ENCODE measurements around the gene ARHGAP24. TPM values are rescaled to one million over a fixed set of nuclear protein-coding genes. Genes with fewer than 3 reads are reported as not detected.

Gene ARHGAP24
- total and polyA plus RNA-seq, 2 of the 13 experiments (the other 11 are each of a cell fraction or from before 2014, with no cell fraction given), result 0.07 to 0.55 TPM

DNA sequence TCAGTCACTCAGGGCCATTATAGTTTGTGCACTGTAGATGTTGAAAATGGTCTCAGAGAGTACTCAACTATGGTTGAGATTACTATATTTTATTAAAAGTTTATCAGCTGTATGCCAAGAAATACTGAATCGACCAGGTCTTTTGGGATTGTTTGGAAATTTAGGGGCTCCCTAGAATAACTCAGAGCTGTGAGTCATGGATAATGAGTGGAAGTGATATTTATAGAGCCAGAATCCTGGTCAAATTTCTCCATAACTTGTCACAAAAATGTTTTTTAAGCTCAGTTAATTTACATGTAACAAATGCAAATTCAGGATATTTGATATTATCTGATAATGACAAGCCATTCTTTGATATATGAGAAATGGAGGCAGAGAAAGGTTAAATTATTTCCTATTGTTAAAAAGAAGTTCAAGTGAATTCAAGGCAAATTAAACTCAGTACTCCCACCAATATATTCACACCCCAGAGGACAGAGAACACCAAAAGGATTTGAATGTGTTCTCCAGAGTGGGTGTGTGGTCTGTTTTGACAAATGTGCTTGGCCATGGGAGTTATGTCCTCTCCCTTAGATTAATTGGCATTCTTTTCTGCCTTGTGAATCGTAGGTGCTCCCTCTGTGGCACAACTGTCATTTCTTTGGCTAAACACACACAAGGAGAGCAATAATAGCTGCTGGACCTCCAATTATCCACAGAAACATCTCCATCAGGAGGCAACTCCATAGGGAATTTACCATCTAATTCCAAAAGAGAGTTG is 37.7 kb downstream of the ARHGAP24 start:
- ATAC-seq, result no peak
- no peak for DNase-seq (ENCODE audit: low spot score)
- H2AFZ ChIP-seq (ENCODE audit: low read length), result no peak overlapping the region
- H3K36me3 ChIP-seq (replicated peaks in 1 of 2; ENCODE audit: control insufficient read depth in 1 of 2, insufficient read depth in 2 of 2, low read length in 2 of 2), result no peaks in the 10 kb centered on the region
- no peak overlapping the region for H3K27ac ChIP-seq (ENCODE audit: extremely low read length, insufficient read depth, low read length)
- H3K27me3 ChIP-seq (ENCODE audit: control insufficient read depth in 1 of 2, insufficient read depth in 2 of 2, low read length in 2 of 2), result no peaks in the 10 kb centered on the region
- FAIRE-seq, result no peak
- H3K4me2 ChIP-seq (ENCODE audit: low read depth, low read length), result no peak overlapping the region
- H4K20me1 ChIP-seq (ENCODE audit: insufficient read depth, low read length), result no peaks in the 10 kb centered on the region
- no peak overlapping the region for H3K4me3 ChIP-seq (replicated peaks in 1 of 3; ENCODE audit: insufficient read depth in 1 of 3, low read depth in 2 of 3, low read length in 3 of 3)
- H3K79me2 ChIP-seq (ENCODE audit: insufficient read depth, low read length), result no peaks in the 10 kb centered on the region
- POLR2A ChIA-PET, result no interaction called here
- in situ Hi-C loops (cut with HindIII; ENCODE audit: extremely low pct_ligation_motif_present, low pct_unique_long_range_greater_than_20kb) (no loop called here), intact Hi-C loops (cut with micrococcal nuclease; ENCODE audit: unreplicated experiment) (loop anchor here (5.0 kb wide), 1 partner anchor 35 kb away; the partner anchor contains the start of gene ARHGAP24)
- WGBS (ENCODE audit: low lambda C conversion rate), result 2% methylated on average over 2 of the region's 2 CpGs
- no TSS peak for BruUV-seq (replicated peaks)
- no peaks in the 10 kb centered on the region for H3K9me3 ChIP-seq (ENCODE audit: low read length)
- H3K9ac ChIP-seq (ENCODE audit: insufficient read depth, low read depth, low read length), result no peak overlapping the region
- peaks cover 8% of the 10 kb centered on the region for H3K4me1 ChIP-seq (ENCODE audit: insufficient read depth, low read length)
- CTCF ChIA-PET (ENCODE audit: low intra/inter-chr PET ratio, low total read pairs), result no interaction called here
- TF ChIP-seq NFIB (CRISPR knock-in tag; IDR thresholded peaks at IDR 0.05; ENCODE audit: borderline replicate concordance) (no peak), PAWR (CRISPR knock-in tag; IDR thresholded peaks at IDR 0.05; ENCODE audit: borderline replicate concordance) (no peak), ZNF652 (CRISPR knock-in tag; IDR thresholded peaks at IDR 0.05; ENCODE audit: borderline replicate concordance, low read depth) (no peak), KLF15 (CRISPR knock-in tag; IDR thresholded peaks at IDR 0.05; ENCODE audit: borderline replicate concordance) (no peak), LCORL (IDR thresholded peaks at IDR 0.05) (no peak), LCORL (CRISPR knock-in tag; IDR thresholded peaks at IDR 0.05) (no peak), ARNT2 (CRISPR knock-in tag; IDR thresholded peaks at IDR 0.05; ENCODE audit: low read depth) (no peak), PHF20 (CRISPR knock-in tag; IDR thresholded peaks at IDR 0.05) (no peak), TBL1XR1 (IDR thresholded peaks at IDR 0.05; ENCODE audit: borderline replicate concordance, low read length, partially characterized antibody) (no peak), ZNF75D (CRISPR knock-in tag; IDR thresholded peaks at IDR 0.05; ENCODE audit: borderline replicate concordance) (no peak), MAFK (conservative IDR thresholded peaks at IDR 0.05 in 1 of 2, IDR thresholded peaks at IDR 0.05 in 1 of 2; ENCODE audit: low read length in 2 of 2) (no peak)
- TF ChIP-seq, protein P1, sequence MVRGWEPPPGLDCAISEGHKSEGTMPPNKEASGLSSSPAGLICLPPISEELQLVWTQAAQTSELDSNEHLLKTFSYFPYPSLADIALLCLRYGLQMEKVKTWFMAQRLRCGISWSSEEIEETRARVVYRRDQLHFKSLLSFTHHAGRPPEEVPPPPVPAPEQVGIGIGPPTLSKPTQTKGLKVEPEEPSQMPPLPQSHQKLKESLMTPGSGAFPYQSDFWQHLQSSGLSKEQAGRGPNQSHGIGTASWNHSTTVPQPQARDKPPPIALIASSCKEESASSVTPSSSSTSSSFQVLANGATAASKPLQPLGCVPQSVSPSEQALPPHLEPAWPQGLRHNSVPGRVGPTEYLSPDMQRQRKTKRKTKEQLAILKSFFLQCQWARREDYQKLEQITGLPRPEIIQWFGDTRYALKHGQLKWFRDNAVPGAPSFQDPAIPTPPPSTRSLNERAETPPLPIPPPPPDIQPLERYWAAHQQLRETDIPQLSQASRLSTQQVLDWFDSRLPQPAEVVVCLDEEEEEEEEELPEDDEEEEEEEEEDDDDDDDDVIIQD (CRISPR knock-in tag; IDR thresholded peaks at IDR 0.05; ENCODE audit: low read depth), result no peak
- TF ChIP-seq, protein P2, sequence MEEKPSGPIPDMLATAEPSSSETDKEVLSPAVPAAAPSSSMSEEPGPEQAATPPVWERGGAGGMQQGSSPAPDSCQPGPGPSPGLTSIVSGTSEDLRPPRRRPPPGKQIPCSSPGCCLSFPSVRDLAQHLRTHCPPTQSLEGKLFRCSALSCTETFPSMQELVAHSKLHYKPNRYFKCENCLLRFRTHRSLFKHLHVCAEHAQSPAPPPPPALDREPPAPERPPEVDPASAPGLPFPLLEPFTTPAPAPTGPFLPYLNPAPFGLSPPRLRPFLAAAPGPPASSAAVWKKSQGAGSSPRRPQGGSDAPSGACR (CRISPR knock-in tag; IDR thresholded peaks at IDR 0.05), result no peak
- TF ChIP-seq, protein P3, sequence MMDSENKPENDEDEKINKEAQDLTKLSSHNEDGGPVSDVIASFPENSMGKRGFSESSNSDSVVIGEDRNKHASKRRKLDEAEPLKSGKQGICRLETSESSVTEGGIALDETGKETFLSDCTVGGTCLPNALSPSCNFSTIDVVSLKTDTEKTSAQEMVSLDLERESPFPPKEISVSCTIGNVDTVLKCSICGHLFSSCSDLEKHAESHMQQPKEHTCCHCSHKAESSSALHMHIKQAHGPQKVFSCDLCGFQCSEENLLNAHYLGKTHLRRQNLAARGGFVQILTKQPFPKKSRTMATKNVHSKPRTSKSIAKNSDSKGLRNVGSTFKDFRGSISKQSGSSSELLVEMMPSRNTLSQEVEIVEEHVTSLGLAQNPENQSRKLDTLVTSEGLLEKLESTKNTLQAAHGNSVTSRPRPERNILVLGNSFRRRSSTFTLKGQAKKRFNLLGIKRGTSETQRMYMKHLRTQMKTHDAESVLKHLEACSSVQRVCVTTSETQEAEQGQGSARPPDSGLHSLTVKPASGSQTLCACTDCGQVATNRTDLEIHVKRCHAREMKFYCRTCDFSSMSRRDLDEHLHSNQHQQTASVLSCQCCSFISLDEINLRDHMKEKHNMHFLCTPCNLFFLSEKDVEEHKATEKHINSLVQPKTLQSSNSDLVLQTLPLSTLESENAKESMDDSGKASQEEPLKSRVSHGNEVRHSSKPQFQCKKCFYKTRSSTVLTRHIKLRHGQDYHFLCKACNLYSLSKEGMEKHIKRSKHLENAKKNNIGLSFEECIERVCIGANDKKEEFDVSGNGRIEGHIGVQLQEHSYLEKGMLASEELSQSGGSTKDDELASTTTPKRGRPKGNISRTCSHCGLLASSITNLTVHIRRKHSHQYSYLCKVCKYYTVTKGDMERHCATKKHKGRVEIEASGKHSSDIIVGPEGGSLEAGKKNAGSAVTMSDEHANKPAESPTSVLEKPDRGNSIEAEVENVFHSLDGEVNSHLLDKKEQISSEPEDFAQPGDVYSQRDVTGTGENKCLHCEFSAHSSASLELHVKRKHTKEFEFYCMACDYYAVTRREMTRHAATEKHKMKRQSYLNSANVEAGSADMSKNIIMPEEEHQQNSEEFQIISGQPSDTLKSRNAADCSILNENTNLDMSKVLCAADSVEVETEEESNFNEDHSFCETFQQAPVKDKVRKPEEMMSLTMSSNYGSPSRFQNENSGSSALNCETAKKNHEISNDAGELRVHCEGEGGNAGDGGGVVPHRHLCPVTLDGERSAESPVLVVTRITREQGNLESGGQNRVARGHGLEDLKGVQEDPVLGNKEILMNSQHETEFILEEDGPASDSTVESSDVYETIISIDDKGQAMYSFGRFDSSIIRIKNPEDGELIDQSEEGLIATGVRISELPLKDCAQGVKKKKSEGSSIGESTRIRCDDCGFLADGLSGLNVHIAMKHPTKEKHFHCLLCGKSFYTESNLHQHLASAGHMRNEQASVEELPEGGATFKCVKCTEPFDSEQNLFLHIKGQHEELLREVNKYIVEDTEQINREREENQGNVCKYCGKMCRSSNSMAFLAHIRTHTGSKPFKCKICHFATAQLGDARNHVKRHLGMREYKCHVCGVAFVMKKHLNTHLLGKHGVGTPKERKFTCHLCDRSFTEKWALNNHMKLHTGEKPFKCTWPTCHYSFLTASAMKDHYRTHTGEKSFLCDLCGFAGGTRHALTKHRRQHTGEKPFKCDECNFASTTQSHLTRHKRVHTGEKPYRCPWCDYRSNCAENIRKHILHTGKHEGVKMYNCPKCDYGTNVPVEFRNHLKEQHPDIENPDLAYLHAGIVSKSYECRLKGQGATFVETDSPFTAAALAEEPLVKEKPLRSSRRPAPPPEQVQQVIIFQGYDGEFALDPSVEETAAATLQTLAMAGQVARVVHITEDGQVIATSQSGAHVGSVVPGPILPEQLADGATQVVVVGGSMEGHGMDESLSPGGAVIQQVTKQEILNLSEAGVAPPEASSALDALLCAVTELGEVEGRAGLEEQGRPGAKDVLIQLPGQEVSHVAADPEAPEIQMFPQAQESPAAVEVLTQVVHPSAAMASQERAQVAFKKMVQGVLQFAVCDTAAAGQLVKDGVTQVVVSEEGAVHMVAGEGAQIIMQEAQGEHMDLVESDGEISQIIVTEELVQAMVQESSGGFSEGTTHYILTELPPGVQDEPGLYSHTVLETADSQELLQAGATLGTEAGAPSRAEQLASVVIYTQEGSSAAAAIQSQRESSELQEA (CRISPR knock-in tag; IDR thresholded peaks at IDR 0.05; ENCODE audit: not compliant biosample characterization), result no peak

All from HepG2 (cell line).